ENCODE measurements around the gene SHROOM3.

SHROOM3 gene

GRCh38 chr4:76594173-76594572 lies 159.1 kb downstream of the SHROOM3 start:
- ChIA-PET CTCF (no interaction called here), POLR2A (no interaction called here)
- no peak for TF ChIP-seq CTBP1 (IDR thresholded peaks at IDR 0.05; ENCODE audit: borderline replicate concordance)
- TF ChIP-seq ZNF384 (IDR thresholded peaks at IDR 0.05): no peak
- no peak for TF ChIP-seq L3MBTL2 (conservative IDR thresholded peaks at IDR 0.05)
- TF ChIP-seq ELF4 (IDR thresholded peaks at IDR 0.05): no peak
- TF ChIP-seq FOXK2 (IDR thresholded peaks at IDR 0.05): no peak
- no peak for DNase-seq (ENCODE audit: extremely low spot score)

- TF ChIP-seq L3MBTL2 (conservative IDR thresholded peaks at IDR 0.05): no peak
- TF ChIP-seq SUZ12 (IDR thresholded peaks at IDR 0.05): no peak
- POLR2A ChIA-PET: interaction anchor here (1.2 kb wide), 1 partner anchor 9 kb away, joined by 3 read pairs; no protein-coding TSS in a partner anchor
- CTCF ChIA-PET: no interaction called here
- DNase-seq (ENCODE audit: extremely low spot score): no peak
Measured at GRCh38 chr4:76595435-76595834, 160.4 kb downstream of the SHROOM3 start.

- DNase-seq (ENCODE audit: extremely low spot score): no peak
- CTCF ChIA-PET: no interaction called here
- POLR2A ChIA-PET: no interaction called here
- TF ChIP-seq ELF4 (IDR thresholded peaks at IDR 0.05): no peak
- TF ChIP-seq L3MBTL2 (conservative IDR thresholded peaks at IDR 0.05): no peak
- TF ChIP-seq ZNF384 (IDR thresholded peaks at IDR 0.05): no peak
- no peak for TF ChIP-seq SUZ12 (IDR thresholded peaks at IDR 0.05)
- no peak for TF ChIP-seq NFRKB (IDR thresholded peaks at IDR 0.05)
- TF ChIP-seq BHLHE40 (IDR thresholded peaks at IDR 0.05; ENCODE audit: borderline replicate concordance): no peak
- TF ChIP-seq SP1 (IDR thresholded peaks at IDR 0.05): no peak
- no peak for TF ChIP-seq CTBP1 (IDR thresholded peaks at IDR 0.05; ENCODE audit: borderline replicate concordance)
Measured at GRCh38 chr4:76596713-76597112, 161.7 kb downstream of the SHROOM3 start.

GRCh38 chr4:76597423-76597979 lies 162.5 kb downstream of the SHROOM3 start:
- TF ChIP-seq HDGF (IDR thresholded peaks at IDR 0.05; ENCODE audit: borderline replicate concordance) (no peak), ZNF384 (IDR thresholded peaks at IDR 0.05) (no peak)
- DNase-seq (ENCODE audit: extremely low spot score): no peak
- CTCF ChIA-PET: no interaction called here
- POLR2A ChIA-PET: no interaction called here

- DNase-seq (ENCODE audit: extremely low spot score): no peak
- POLR2A ChIA-PET: no interaction called here
- no peak for TF ChIP-seq HDGF (IDR thresholded peaks at IDR 0.05; ENCODE audit: borderline replicate concordance)
- TF ChIP-seq TARDBP (IDR thresholded peaks at IDR 0.05): no peak
- CTCF ChIA-PET: no interaction called here
Measured at GRCh38 chr4:76600447-76600846, 165.4 kb downstream of the SHROOM3 start.

GRCh38 chr4:76601791-76602190 lies 166.8 kb downstream of the SHROOM3 start:
- POLR2A ChIA-PET: interaction anchor here (0.8 kb wide), 1 partner anchor 13 kb away, joined by 3 read pairs; no protein-coding TSS in a partner anchor
- DNase-seq (ENCODE audit: extremely low spot score): no peak
- TF ChIP-seq LEF1 (IDR thresholded peaks at IDR 0.05; ENCODE audit: borderline replicate concordance): no peak
- no peak for TF ChIP-seq SUZ12 (IDR thresholded peaks at IDR 0.05)
- TF ChIP-seq ARNT (IDR thresholded peaks at IDR 0.05): no peak
- no peak for TF ChIP-seq CTBP1 (IDR thresholded peaks at IDR 0.05; ENCODE audit: borderline replicate concordance)
- no peak for TF ChIP-seq FOXK2 (IDR thresholded peaks at IDR 0.05)
- TF ChIP-seq FOXM1 (IDR thresholded peaks at IDR 0.05; ENCODE audit: borderline replicate concordance): no peak
- TF ChIP-seq FOXA1 (IDR thresholded peaks at IDR 0.05): no peak
- no peak for TF ChIP-seq SP1 (IDR thresholded peaks at IDR 0.05)
- TF ChIP-seq NFRKB (IDR thresholded peaks at IDR 0.05): no peak
- no peak for TF ChIP-seq TARDBP (IDR thresholded peaks at IDR 0.05)
- no peak for TF ChIP-seq ELF4 (IDR thresholded peaks at IDR 0.05)
- no peak for TF ChIP-seq L3MBTL2 (conservative IDR thresholded peaks at IDR 0.05)
- TF ChIP-seq BHLHE40 (IDR thresholded peaks at IDR 0.05; ENCODE audit: borderline replicate concordance): no peak
- no peak for TF ChIP-seq HDGF (IDR thresholded peaks at IDR 0.05; ENCODE audit: borderline replicate concordance)
- TF ChIP-seq ZNF384 (IDR thresholded peaks at IDR 0.05): no peak
- TF ChIP-seq PKNOX1 (IDR thresholded peaks at IDR 0.05): no peak
- CTCF ChIA-PET: no interaction called here

- no peak for DNase-seq (ENCODE audit: extremely low spot score)
- CTCF ChIA-PET: no interaction called here
- POLR2A ChIA-PET: interaction anchor here (0.6 kb wide), 1 partner anchor 609 kb away, joined by 3 read pairs; no protein-coding TSS in a partner anchor
- TF ChIP-seq FOXM1 (IDR thresholded peaks at IDR 0.05; ENCODE audit: borderline replicate concordance): no peak
- TF ChIP-seq BHLHE40 (IDR thresholded peaks at IDR 0.05; ENCODE audit: borderline replicate concordance): no peak
- TF ChIP-seq FOXA1 (IDR thresholded peaks at IDR 0.05): no peak
- TF ChIP-seq ARNT (IDR thresholded peaks at IDR 0.05): no peak
- TF ChIP-seq TARDBP (IDR thresholded peaks at IDR 0.05): no peak
- no peak for TF ChIP-seq LEF1 (IDR thresholded peaks at IDR 0.05; ENCODE audit: borderline replicate concordance)
- TF ChIP-seq SUZ12 (IDR thresholded peaks at IDR 0.05): no peak
- no peak for TF ChIP-seq ZNF384 (IDR thresholded peaks at IDR 0.05)
- no peak for TF ChIP-seq CTBP1 (IDR thresholded peaks at IDR 0.05; ENCODE audit: borderline replicate concordance)
Measured at GRCh38 chr4:76605099-76605563, 170.1 kb downstream of the SHROOM3 start.

- POLR2A ChIA-PET: interaction anchor here (0.9 to 1.0 kb wide), 2 partner anchors 16 to 29 kb away, joined by 3 to 4 read pairs; no protein-coding TSS in a partner anchor
- no peak for DNase-seq (ENCODE audit: extremely low spot score)
- CTCF ChIA-PET: interaction anchor here (1.5 kb wide), 1 partner anchor 21 kb away, joined by 6 read pairs; no protein-coding TSS in a partner anchor
- no peak for TF ChIP-seq BHLHE40 (IDR thresholded peaks at IDR 0.05; ENCODE audit: borderline replicate concordance)
- TF ChIP-seq CTBP1 (IDR thresholded peaks at IDR 0.05; ENCODE audit: borderline replicate concordance): no peak
Measured at GRCh38 chr4:76606645-76607265, 171.7 kb downstream of the SHROOM3 start.
